Measurements from ENCODE around the gene PELI2.
A peak's percentile ranks its signal among the peaks of the same experiment; 100 is the strongest.

PELI2 gene

GRCh38 chr14:56328021-56328420 is 209.8 kb downstream of the PELI2 start:
- H3F3A ChIP-seq (ENCODE audit: insufficient read depth), result no peaks in the 10 kb centered on the region

GRCh38 chr14:56331592-56332216 is 213.5 kb downstream of the PELI2 start:
- Histone ChIP-seq H3K36me3 (ENCODE audit: low read length) (no peaks in the 10 kb centered on the region), H3K4me3 (ENCODE audit: insufficient read depth, low read length, poor library complexity, severe bottlenecking) (no peak overlapping the region), H3K79me2 (ENCODE audit: insufficient read depth, low read length) (no peaks in the 10 kb centered on the region), H3K9me2 (replicated peaks; ENCODE audit: insufficient read depth, low read length) (no peaks in the 10 kb centered on the region), H2AFZ (ENCODE audit: low read depth, low read length, severe bottlenecking) (no peak overlapping the region), H3K27me3 (ENCODE audit: low read length) (no peaks in the 10 kb centered on the region), H4K20me1 (ENCODE audit: low read depth, low read length) (no peaks in the 10 kb centered on the region), H3K9ac (ENCODE audit: low read length) (no peak overlapping the region), H3K9me3 (ENCODE audit: insufficient read depth, low read length) (no peaks in the 10 kb centered on the region), H3F3A (ENCODE audit: insufficient read depth) (no peaks in the 10 kb centered on the region), H3K4me2 (ENCODE audit: low read depth, low read length, poor library complexity, severe bottlenecking) (no peak overlapping the region), H3K27ac (ENCODE audit: low read depth, low read length) (no peak overlapping the region)
- no peak for TF ChIP-seq EZH2phosphoT487 (conservative IDR thresholded peaks at IDR 0.05; ENCODE audit: low read length)
- no peak for TF ChIP-seq CTCF (IDR thresholded peaks at IDR 0.05; ENCODE audit: insufficient read depth, low read length, poor library complexity, severe bottlenecking)

More at GRCh38 chr14:56328021-56328420, 209.8 kb downstream of the PELI2 start:
- no peak overlapping the region for H3K9ac ChIP-seq (ENCODE audit: low read length)
- H3K4me2 ChIP-seq (ENCODE audit: low read depth, low read length, poor library complexity, severe bottlenecking), result no peak overlapping the region
- no peak overlapping the region for H2AFZ ChIP-seq (ENCODE audit: low read depth, low read length, severe bottlenecking)
- no peaks in the 10 kb centered on the region for H3K79me2 ChIP-seq (ENCODE audit: insufficient read depth, low read length)
- H3K4me3 ChIP-seq (ENCODE audit: insufficient read depth, low read length, poor library complexity, severe bottlenecking), result no peak overlapping the region
- no peaks in the 10 kb centered on the region for H4K20me1 ChIP-seq (ENCODE audit: low read depth, low read length)
- no peak overlapping the region for H3K27ac ChIP-seq (ENCODE audit: low read depth, low read length)
- H3K9me3 ChIP-seq (ENCODE audit: insufficient read depth, low read length), result no peaks in the 10 kb centered on the region
- no peaks in the 10 kb centered on the region for H3K27me3 ChIP-seq (ENCODE audit: low read length)
- H3K9me2 ChIP-seq (replicated peaks; ENCODE audit: insufficient read depth, low read length), result no peaks in the 10 kb centered on the region
- no peaks in the 10 kb centered on the region for H3K36me3 ChIP-seq (ENCODE audit: low read length)
- no peak for TF ChIP-seq EZH2phosphoT487 (conservative IDR thresholded peaks at IDR 0.05; ENCODE audit: low read length)
- TF ChIP-seq CTCF (IDR thresholded peaks at IDR 0.05; ENCODE audit: insufficient read depth, low read length, poor library complexity, severe bottlenecking), result no peak

- TF ChIP-seq CTCF (IDR thresholded peaks at IDR 0.05; ENCODE audit: insufficient read depth, low read length, poor library complexity, severe bottlenecking) (no peak), EZH2phosphoT487 (conservative IDR thresholded peaks at IDR 0.05; ENCODE audit: low read length) (no peak)
- Histone ChIP-seq H3F3A (ENCODE audit: insufficient read depth) (no peaks in the 10 kb centered on the region), H3K9me2 (replicated peaks; ENCODE audit: insufficient read depth, low read length) (no peaks in the 10 kb centered on the region), H3K27ac (ENCODE audit: low read depth, low read length) (no peak overlapping the region), H3K9ac (ENCODE audit: low read length) (no peak overlapping the region), H3K27me3 (ENCODE audit: low read length) (no peaks in the 10 kb centered on the region), H3K9me3 (ENCODE audit: insufficient read depth, low read length) (no peaks in the 10 kb centered on the region), H3K79me2 (ENCODE audit: insufficient read depth, low read length) (no peaks in the 10 kb centered on the region), H3K4me3 (ENCODE audit: insufficient read depth, low read length, poor library complexity, severe bottlenecking) (no peak overlapping the region), H3K36me3 (ENCODE audit: low read length) (no peaks in the 10 kb centered on the region), H4K20me1 (ENCODE audit: low read depth, low read length) (no peaks in the 10 kb centered on the region), H2AFZ (ENCODE audit: low read depth, low read length, severe bottlenecking) (peak overlapping the region; percentile 8), H3K4me2 (ENCODE audit: low read depth, low read length, poor library complexity, severe bottlenecking) (no peak overlapping the region)
Observed at GRCh38 chr14:56333359-56334292, 215.4 kb downstream of the PELI2 start.

Measured in SU-DHL-6 (cell line).